VCaP (cell line): ENCODE results near the gene AMH.

Experiments used
- H3K27ac ChIP-seq: fragments of 450-650 bp; 2 replicates; pipeline ENCODE4 v1.5.1; 2017
- TF ChIP-seq, protein P1 (sequence below): fragments of 450-650 bp; conservative IDR thresholded peaks from 2 replicates; pipeline ENCODE4 v1.5.1; 2017; ENCODE audit warnings: mild to moderate bottlenecking, moderate library complexity

AMH gene

GRCh38 chr19:2223959-2224358 lies 25.2 kb upstream of the AMH start:
- no peak overlapping the region for H3K27ac ChIP-seq
- TF ChIP-seq, protein P1, sequence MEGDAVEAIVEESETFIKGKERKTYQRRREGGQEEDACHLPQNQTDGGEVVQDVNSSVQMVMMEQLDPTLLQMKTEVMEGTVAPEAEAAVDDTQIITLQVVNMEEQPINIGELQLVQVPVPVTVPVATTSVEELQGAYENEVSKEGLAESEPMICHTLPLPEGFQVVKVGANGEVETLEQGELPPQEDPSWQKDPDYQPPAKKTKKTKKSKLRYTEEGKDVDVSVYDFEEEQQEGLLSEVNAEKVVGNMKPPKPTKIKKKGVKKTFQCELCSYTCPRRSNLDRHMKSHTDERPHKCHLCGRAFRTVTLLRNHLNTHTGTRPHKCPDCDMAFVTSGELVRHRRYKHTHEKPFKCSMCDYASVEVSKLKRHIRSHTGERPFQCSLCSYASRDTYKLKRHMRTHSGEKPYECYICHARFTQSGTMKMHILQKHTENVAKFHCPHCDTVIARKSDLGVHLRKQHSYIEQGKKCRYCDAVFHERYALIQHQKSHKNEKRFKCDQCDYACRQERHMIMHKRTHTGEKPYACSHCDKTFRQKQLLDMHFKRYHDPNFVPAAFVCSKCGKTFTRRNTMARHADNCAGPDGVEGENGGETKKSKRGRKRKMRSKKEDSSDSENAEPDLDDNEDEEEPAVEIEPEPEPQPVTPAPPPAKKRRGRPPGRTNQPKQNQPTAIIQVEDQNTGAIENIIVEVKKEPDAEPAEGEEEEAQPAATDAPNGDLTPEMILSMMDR, result no peak

- TF ChIP-seq, protein P1, result no peak
- H3K27ac ChIP-seq, result no peak overlapping the region
Observed at GRCh38 chr19:2224754-2225349, 24.3 kb upstream of the AMH start.

DNA sequence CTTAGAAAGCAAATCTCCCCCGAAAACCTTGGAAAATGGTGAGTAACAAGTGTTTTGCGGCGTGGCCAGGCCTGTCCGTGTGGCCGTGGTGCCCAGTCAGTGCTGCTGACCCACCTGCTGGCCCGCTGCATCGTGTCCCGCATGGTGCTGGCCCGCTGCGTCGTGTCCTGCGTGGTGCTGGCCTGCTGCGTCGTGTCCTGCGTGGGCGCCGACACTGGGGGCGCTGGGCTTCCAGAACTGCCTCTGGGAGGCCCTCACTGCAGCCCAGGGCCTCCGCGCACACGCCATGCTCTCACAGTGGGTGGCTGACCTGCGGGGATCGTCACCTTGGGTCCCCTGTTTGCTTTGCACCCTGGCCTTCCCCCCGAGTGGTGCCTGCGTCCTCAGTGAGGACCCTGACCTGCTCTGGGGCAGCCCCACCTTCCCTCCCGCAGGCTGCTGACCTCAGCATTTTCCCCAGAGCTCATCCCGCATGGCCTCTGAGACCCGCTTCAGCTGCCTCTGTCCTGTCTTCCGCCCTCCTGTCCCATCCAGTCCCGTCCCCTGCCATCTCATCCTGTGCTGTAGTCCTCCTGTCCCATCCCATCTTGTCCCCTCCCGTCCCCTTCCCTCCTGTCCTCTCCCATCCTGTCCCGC lies 23.6 kb upstream of the AMH start:
- TF ChIP-seq, protein P1, result no peak
- no peak overlapping the region for H3K27ac ChIP-seq

DNA sequence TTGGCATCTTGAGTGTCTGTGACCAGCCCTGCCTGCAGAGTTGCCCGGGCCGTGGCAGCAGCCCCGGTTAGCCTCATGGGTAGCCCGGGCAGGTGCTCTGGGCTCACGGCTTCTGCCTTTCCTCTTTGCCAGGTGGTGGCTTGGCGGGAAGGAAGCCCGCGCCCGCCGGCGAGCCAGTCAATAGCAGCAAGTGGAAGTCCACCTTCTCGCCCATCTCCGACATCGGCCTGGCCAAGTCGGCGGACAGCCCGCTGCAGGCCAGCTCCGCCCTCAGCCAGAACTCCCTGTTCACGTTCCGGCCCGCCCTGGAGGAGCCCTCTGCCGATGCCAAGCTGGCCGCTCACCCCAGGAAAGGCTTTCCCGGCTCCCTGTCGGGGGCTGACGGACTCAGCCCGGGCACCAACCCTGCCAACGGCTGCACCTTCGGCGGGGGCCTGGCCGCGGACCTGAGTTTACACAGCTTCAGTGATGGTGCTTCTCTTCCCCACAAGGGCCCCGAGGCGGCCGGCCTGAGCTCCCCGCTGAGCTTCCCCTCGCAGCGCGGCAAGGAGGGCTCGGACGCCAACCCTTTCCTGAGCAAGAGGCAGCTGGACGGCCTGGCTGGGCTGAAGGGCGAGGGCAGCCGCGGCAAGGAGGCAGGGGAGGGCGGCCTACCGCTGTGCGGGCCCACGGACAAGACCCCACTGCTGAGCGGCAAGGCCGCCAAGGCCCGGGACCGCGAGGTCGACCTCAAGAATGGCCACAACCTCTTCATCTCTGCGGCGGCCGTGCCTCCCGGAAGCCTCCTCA lies 22.9 kb upstream of the AMH start:
- TF ChIP-seq, protein P1, result no peak
- H3K27ac ChIP-seq, result no peak overlapping the region

GRCh38 chr19:2226840-2227360 lies 22.2 kb upstream of the AMH start:
- TF ChIP-seq, protein P1, result no peak
- no peak overlapping the region for H3K27ac ChIP-seq

- H3K27ac ChIP-seq, result no peak overlapping the region
- TF ChIP-seq, protein P1, result no peak
Observed at GRCh38 chr19:2227415-2228156, 21.5 kb upstream of the AMH start.
